B cell (primary cell): ENCODE results near the gene MTSS2. TPM values are rescaled to one million over a fixed set of nuclear protein-coding genes. Genes with fewer than 3 reads are reported as not detected.

ENCODE experiments used
- ATAC-seq: fragments of 200-7000 bp; cut with Tn5 transposase; one replicate; pipeline ENCODE4 v1.10.0; 2021; ENCODE audit warnings: low read depth, mild to moderate bottlenecking, moderate number of reproducible peaks, moderate library complexity
- CTCF ChIA-PET: fragments of 350-600 bp; sonication (Branson Sonifier 250); formaldehyde crosslinking; loops from one replicate; lab custom pipeline; 2021; ENCODE audit warnings: antibody characterized with exemption, inconsistent platforms; lab: Charles Lee
- POLR2A ChIA-PET: fragments of 350-600 bp; sonication (Branson Sonifier 250); formaldehyde crosslinking; loops from one replicate; lab custom pipeline; 2021; ENCODE audit warnings: antibody characterized with exemption; lab: Charles Lee
- DNase-seq: peaks from one replicate; pipeline ENCODE4 v3.0.0; 2013
- H2AFZ ChIP-seq: 2 replicates; pipeline ENCODE4 v1.6.1; 2012; ENCODE audit warnings: mild to moderate bottlenecking, low read depth, low read length; ENCODE audit not compliant: insufficient read depth, poor library complexity, severe bottlenecking
- H3K27ac ChIP-seq, 2 donors: 1 replicate in 1 of 2; 2 replicates in 1 of 2; pipeline ENCODE4 v1.5.1; 2012 to 2013; ENCODE audit warnings: low read length in 2 of 2, mild to moderate bottlenecking in 2 of 2, moderate library complexity in 1 of 2
- H3K27me3 ChIP-seq, 4 experiments: fragments of 200-600 bp in 1 of 4; sonication (generic) in 1 of 4; replicated peaks in 1 of 4; 1 replicate in 2 of 4; 2 replicates in 2 of 4; pipeline versions ENCODE4 v1.6.1 to v1.7.0; 2013 to 2016; ENCODE audit warnings: low read length in 3 of 4, mild to moderate bottlenecking in 2 of 4, mixed read lengths in 1 of 4, moderate library complexity in 1 of 4; ENCODE audit not compliant: insufficient read depth in 4 of 4, control insufficient read depth in 3 of 4; ENCODE audit errors: control extremely low read depth in 1 of 4
- H3K36me3 ChIP-seq, 2 experiments: replicated peaks in 1 of 2; 1 replicate in 1 of 2; 2 replicates in 1 of 2; pipeline versions ENCODE4 v1.6.1 to v1.7.1; 2013; ENCODE audit warnings: low read length in 1 of 2; ENCODE audit not compliant: insufficient read depth in 2 of 2, control insufficient read depth in 1 of 2; ENCODE audit errors: control extremely low read depth in 1 of 2, extremely low read depth in 1 of 2
- H3K4me1 ChIP-seq, 2 donors: fragments of 200-600 bp in 1 of 2; sonication (generic) in 1 of 2; 1 replicate in 1 of 2; 2 replicates in 1 of 2; pipeline versions ENCODE4 v1.5.1 to v1.6.1; 2013 to 2017; ENCODE audit warnings: low read length in 2 of 2; ENCODE audit not compliant: control insufficient read depth in 2 of 2, insufficient read depth in 2 of 2
- H3K4me2 ChIP-seq: replicated peaks from 2 replicates; pipeline ENCODE3; 2012; ENCODE audit warnings: mild to moderate bottlenecking, low read depth, low read length; ENCODE audit not compliant: poor library complexity, severe bottlenecking
- H3K4me3 ChIP-seq, 5 experiments: fragments of 200-600 bp in 1 of 5; sonication (generic) in 1 of 5; 1 replicate in 3 of 5; 2 replicates in 2 of 5; pipeline versions ENCODE4 v1.5.1 to v1.7.0; 2011 to 2016; ENCODE audit warnings: low read length in 4 of 5, mild to moderate bottlenecking in 4 of 5, low read depth in 2 of 5, control low read depth in 1 of 5, moderate library complexity in 1 of 5; ENCODE audit not compliant: insufficient read depth in 1 of 5; ENCODE audit errors: control extremely low read depth in 1 of 5, extremely low read depth in 1 of 5
- H3K79me2 ChIP-seq: fragments of 200-600 bp; sonication (generic); one replicate; pipeline ENCODE4 v1.6.0; 2016; ENCODE audit warnings: low read length; ENCODE audit not compliant: control insufficient read depth, insufficient read depth
- H3K9ac ChIP-seq: fragments of 200-600 bp; sonication (generic); 2 replicates; pipeline ENCODE4 v1.6.1; 2017; ENCODE audit warnings: mild to moderate bottlenecking, low read length, moderate library complexity
- H3K9me3 ChIP-seq, 3 donors: one replicate each; pipeline versions ENCODE4 v1.6.1 to v1.7.1; 2013; ENCODE audit warnings: low read length in 2 of 3; ENCODE audit not compliant: control insufficient read depth in 2 of 3, insufficient read depth in 1 of 3; ENCODE audit errors: control extremely low read depth in 1 of 3
- H4K20me1 ChIP-seq: 2 replicates; pipeline ENCODE4 v1.6.0; 2012; ENCODE audit warnings: mild to moderate bottlenecking, low read length; ENCODE audit not compliant: insufficient read depth, control insufficient read depth, poor library complexity, severe bottlenecking
- H3K27ac Mint-ChIP-seq: one replicate; pipeline ENCODE4 v1.8.0; 2021; ENCODE audit warnings: mixed read lengths
- H3K27me3 Mint-ChIP-seq: one replicate; pipeline ENCODE4 v1.8.0; 2021; ENCODE audit warnings: mixed read lengths
- H3K4me1 Mint-ChIP-seq: one replicate; pipeline ENCODE4 v1.8.0; 2021; ENCODE audit warnings: mixed read lengths
- H3K4me3 Mint-ChIP-seq: one replicate; pipeline ENCODE4 v1.8.0; 2021; ENCODE audit warnings: mixed read lengths
- H3K9me3 Mint-ChIP-seq: one replicate; pipeline ENCODE4 v1.8.0; 2022; ENCODE audit warnings: mixed read lengths; ENCODE audit not compliant: insufficient read depth
- CTCF ChIP-seq: fragments of 200-600 bp; IDR thresholded peaks from one replicate; pipeline ENCODE4 v1.8.0; 2022; ENCODE audit warnings: antibody characterized with exemption, mild to moderate bottlenecking
- EZH2 ChIP-seq: IDR thresholded peaks from 2 replicates; pipeline ENCODE4 v1.6.1; 2012; ENCODE audit warnings: borderline replicate concordance, low read depth, mild to moderate bottlenecking, moderate library complexity, low read length; ENCODE audit not compliant: insufficient read depth, poor library complexity, severe bottlenecking
- WGBS: methylation state at CpG from one replicate; pipeline ENCODE4 v1.1.5; 2013; ENCODE audit warnings: missing lambda C conversion rate; ENCODE audit not compliant: insufficient coverage; 5-methylcytosine and 5-hydroxymethylcytosine counted together
- intact Hi-C: fragments of 100-400 bp; cut with micrococcal nuclease; formaldehyde crosslinking; loops from one replicate; pipeline ENCODE4 v1.10.0; 2022
- polyA minus RNA-seq: library from RNA; depleted of rRNA, polyadenylated mRNA; stranded (reverse); fragments of >200 nt; gene quantifications from 2 replicates; pipeline ENCODE4 v1.2.3, GENCODE V29; 2012
- polyA plus RNA-seq: library from polyadenylated mRNA; depleted of rRNA; stranded (reverse); fragments of >200 nt; gene quantifications from 2 replicates; pipeline ENCODE4 v1.2.3, GENCODE V29; 2012
- total RNA-seq, 2 donors: library from RNA; stranded (reverse); fragments of 120-200 nt in 1 of 2; gene quantifications; 1 replicate in 1 of 2; 2 replicates in 1 of 2; pipeline versions ENCODE4 v1.2.3 to v1.2.4, GENCODE V29; 2013 to 2022

Gene MTSS2
- total RNA-seq (1.6 and 2.6 TPM in 2 replicates), polyA plus RNA-seq (1.6 and 3.1 TPM in 2 replicates), polyA minus RNA-seq (2.9 and 3.6 TPM in 2 replicates)
- 0.98 TPM for total RNA-seq (2013)

GRCh38 chr16:70685938-70686375 is at the start of gene MTSS2:
Gene MTSS2, minus strand, starts transcription at chr16:70686053. Its CDS starts 262 bp downstream, at chr16:70685791.
- intact Hi-C loops, result no loop called here
- no peak within 1 kb of the TSS for H3K27ac ChIP-seq
- Mint-ChIP-seq H3K4me1 (peaks cover 9% of the 10 kb centered on the region), H3K9me3 (no peaks in the 10 kb centered on the region), H3K4me3 (peak within 1 kb of the TSS; percentile 72), H3K27ac (no peak within 1 kb of the TSS), H3K27me3 (peaks cover 9% of the 10 kb centered on the region)
- no peaks in the 10 kb centered on the region for H3K79me2 ChIP-seq
- ATAC-seq (peak; percentile 44), DNase-seq (no peak)
- TF ChIP-seq CTCF (no peak), EZH2 (no peak)
- H3K4me3 ChIP-seq, result no peak within 1 kb of the TSS
- H3K36me3 ChIP-seq, result no peaks in the 10 kb centered on the region
- 2% methylated on average over 72 of the region's 72 CpGs for WGBS
- peaks cover 0 to 4% of the 10 kb centered on the region in 2 donors for H3K4me1 ChIP-seq
- CTCF ChIA-PET, result no interaction called here
- H2AFZ ChIP-seq, result no peak within 1 kb of the TSS
- no peaks in the 10 kb centered on the region for H3K9me3 ChIP-seq
- peaks cover 0 to 25% (median 3%) of the 10 kb centered on the region in 4 experiments for H3K27me3 ChIP-seq
- H3K4me2 ChIP-seq, result peak within 1 kb of the TSS; percentile 55
- no peaks in the 10 kb centered on the region for H4K20me1 ChIP-seq
- POLR2A ChIA-PET, result no interaction called here
- no peak within 1 kb of the TSS for H3K9ac ChIP-seq

- no peak overlapping the region for H3K4me3 ChIP-seq
- no peak for TF ChIP-seq EZH2
- no peak for TF ChIP-seq CTCF
- no peaks in the 10 kb centered on the region for H3K9me3 ChIP-seq
- ChIA-PET CTCF (no interaction called here), POLR2A (no interaction called here)
- H3K4me2 ChIP-seq, result no peak overlapping the region
- Mint-ChIP-seq H3K4me3 (no peak overlapping the region), H3K4me1 (peaks cover 18% of the 10 kb centered on the region), H3K27ac (peak overlapping the region; percentile 15), H3K9me3 (no peaks in the 10 kb centered on the region), H3K27me3 (no peaks in the 10 kb centered on the region)
- intact Hi-C loops, result no loop called here
- no peaks in the 10 kb centered on the region for H3K27me3 ChIP-seq
- peaks cover 8 to 18% of the 10 kb centered on the region in 2 donors for H3K4me1 ChIP-seq
- WGBS, result 98% methylated on average over 11 of the region's 13 CpGs
- H3K79me2 ChIP-seq, result peaks cover 2% of the 10 kb centered on the region
- peaks cover 6% of the 10 kb centered on the region for H4K20me1 ChIP-seq
- no peak overlapping the region for H3K27ac ChIP-seq
- DNase-seq (no peak), ATAC-seq (no peak)
- H3K36me3 ChIP-seq, result peaks cover 0 to 31% of the 10 kb centered on the region in 2 experiments
- no peak overlapping the region for H2AFZ ChIP-seq
- H3K9ac ChIP-seq, result no peak overlapping the region
Measured at GRCh38 chr16:70735141-70735979, 49.5 kb upstream of the MTSS2 start.
